GM12801 (cell line): ENCODE measurements around the gene CENPP.

Source experiments
- TF ChIP-seq, protein P1 (sequence below): IDR thresholded peaks from one replicate; pipeline ENCODE4 v1.5.1; 2011; ENCODE audit warnings: control low read depth; ENCODE audit not compliant: insufficient read length; ENCODE audit errors: extremely low read depth

Gene CENPP

GRCh38 chr9:92669527-92669889, 343.8 kb downstream of the CENPP start:
- TF ChIP-seq, protein P1, sequence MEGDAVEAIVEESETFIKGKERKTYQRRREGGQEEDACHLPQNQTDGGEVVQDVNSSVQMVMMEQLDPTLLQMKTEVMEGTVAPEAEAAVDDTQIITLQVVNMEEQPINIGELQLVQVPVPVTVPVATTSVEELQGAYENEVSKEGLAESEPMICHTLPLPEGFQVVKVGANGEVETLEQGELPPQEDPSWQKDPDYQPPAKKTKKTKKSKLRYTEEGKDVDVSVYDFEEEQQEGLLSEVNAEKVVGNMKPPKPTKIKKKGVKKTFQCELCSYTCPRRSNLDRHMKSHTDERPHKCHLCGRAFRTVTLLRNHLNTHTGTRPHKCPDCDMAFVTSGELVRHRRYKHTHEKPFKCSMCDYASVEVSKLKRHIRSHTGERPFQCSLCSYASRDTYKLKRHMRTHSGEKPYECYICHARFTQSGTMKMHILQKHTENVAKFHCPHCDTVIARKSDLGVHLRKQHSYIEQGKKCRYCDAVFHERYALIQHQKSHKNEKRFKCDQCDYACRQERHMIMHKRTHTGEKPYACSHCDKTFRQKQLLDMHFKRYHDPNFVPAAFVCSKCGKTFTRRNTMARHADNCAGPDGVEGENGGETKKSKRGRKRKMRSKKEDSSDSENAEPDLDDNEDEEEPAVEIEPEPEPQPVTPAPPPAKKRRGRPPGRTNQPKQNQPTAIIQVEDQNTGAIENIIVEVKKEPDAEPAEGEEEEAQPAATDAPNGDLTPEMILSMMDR: no peak
